ENCODE measurements around the gene PCNX4. TPM values are rescaled to one million over a fixed set of nuclear protein-coding genes. Genes with fewer than 3 reads are reported as not detected.
"Not testable (repeated sequence)": the region's sequence is repeated elsewhere in the genome, so short reads cannot be mapped to it uniquely, and the experiment has no call there.

The PCNX4 gene
- polyA plus RNA-seq, 1 experiment: 67.2 TPM

- CTCF ChIA-PET: interaction anchor here (1.0 kb wide), 2 partner anchors 72 to 129 kb away, joined by 3 to 6 read pairs; partner anchors contain the start of gene DHRS7
- Histone ChIP-seq H3K9me3 (ENCODE audit: control insufficient read depth, insufficient read depth, low read length) (no peaks in the 10 kb centered on the region), H3K4me3 (ENCODE audit: low read depth, low read length) (peak overlapping the region; percentile 91), H3K27me3 (ENCODE audit: control insufficient read depth, insufficient read depth, low read length) (no peaks in the 10 kb centered on the region), H3K27ac (ENCODE audit: low read depth, low read length) (no peak overlapping the region)
- POLR2A ChIA-PET: no interaction called here
- DNase-seq (ENCODE audit: low read depth, low spot score): no peak
- TF ChIP-seq, protein P1, sequence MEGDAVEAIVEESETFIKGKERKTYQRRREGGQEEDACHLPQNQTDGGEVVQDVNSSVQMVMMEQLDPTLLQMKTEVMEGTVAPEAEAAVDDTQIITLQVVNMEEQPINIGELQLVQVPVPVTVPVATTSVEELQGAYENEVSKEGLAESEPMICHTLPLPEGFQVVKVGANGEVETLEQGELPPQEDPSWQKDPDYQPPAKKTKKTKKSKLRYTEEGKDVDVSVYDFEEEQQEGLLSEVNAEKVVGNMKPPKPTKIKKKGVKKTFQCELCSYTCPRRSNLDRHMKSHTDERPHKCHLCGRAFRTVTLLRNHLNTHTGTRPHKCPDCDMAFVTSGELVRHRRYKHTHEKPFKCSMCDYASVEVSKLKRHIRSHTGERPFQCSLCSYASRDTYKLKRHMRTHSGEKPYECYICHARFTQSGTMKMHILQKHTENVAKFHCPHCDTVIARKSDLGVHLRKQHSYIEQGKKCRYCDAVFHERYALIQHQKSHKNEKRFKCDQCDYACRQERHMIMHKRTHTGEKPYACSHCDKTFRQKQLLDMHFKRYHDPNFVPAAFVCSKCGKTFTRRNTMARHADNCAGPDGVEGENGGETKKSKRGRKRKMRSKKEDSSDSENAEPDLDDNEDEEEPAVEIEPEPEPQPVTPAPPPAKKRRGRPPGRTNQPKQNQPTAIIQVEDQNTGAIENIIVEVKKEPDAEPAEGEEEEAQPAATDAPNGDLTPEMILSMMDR (IDR thresholded peaks at IDR 0.05; ENCODE audit: low read depth, low read length): no peak
Measured at GRCh38 chr14:60093606-60094005, 1.9 kb downstream of the PCNX4 start.

DNA sequence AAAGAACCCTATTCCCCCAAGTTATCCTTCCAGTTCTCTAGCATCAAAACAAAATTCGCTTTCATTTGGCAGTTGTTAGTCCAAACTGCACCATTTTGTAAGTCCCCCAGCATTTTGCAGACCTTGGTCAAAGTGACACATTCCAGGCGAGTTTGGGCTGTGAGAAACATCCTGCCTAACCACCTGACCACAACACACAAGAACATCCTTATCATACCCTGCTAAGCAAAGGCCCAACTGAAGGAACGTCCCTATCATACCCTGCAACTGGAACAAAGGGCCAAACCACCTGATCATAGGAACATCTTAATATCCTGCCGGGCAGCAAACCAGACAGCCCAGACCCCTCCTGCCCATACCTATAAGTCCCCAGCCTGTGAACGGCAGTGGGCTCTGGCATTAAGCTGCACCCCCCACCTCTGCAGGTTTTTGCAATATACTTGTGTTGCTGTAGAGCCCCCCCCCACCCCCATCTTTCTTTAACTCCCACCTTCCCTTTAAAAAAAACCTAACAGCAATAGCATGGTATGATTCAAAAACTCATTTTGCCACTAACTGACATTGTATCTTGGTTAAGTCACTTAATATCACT, 2.7 kb downstream of the PCNX4 start:
- no peaks in the 10 kb centered on the region for H3K9me3 ChIP-seq (ENCODE audit: control insufficient read depth, insufficient read depth, low read length)
- no peak for DNase-seq (ENCODE audit: low read depth, low spot score)
- H3K27me3 ChIP-seq (ENCODE audit: control insufficient read depth, insufficient read depth, low read length): no peaks in the 10 kb centered on the region
- ChIA-PET POLR2A (no interaction called here), CTCF (interaction anchor here (0.9 kb wide), 1 partner anchor 11 kb away, joined by 4 read pairs; no protein-coding TSS in a partner anchor)
- TF ChIP-seq, protein P1 (IDR thresholded peaks at IDR 0.05; ENCODE audit: low read depth, low read length): no peak
- H3K4me3 ChIP-seq (ENCODE audit: low read depth, low read length): peak overlapping the region; percentile 91
- no peak overlapping the region for H3K27ac ChIP-seq (ENCODE audit: low read depth, low read length)

GRCh38 chr14:60095231-60095630, 3.5 kb downstream of the PCNX4 start:
- ChIA-PET POLR2A (no interaction called here), CTCF (interaction anchor here (0.9 to 1.6 kb wide), 2 partner anchors 10 to 130 kb away, joined by 4 to 8 read pairs; no protein-coding TSS in a partner anchor)
- TF ChIP-seq, protein P1 (IDR thresholded peaks at IDR 0.05; ENCODE audit: low read depth, low read length): no peak
- Histone ChIP-seq H3K9me3 (ENCODE audit: control insufficient read depth, insufficient read depth, low read length) (no peaks in the 10 kb centered on the region), H3K27me3 (ENCODE audit: control insufficient read depth, insufficient read depth, low read length) (no peaks in the 10 kb centered on the region), H3K4me3 (ENCODE audit: low read depth, low read length) (no peak overlapping the region; the same call in 1 of the 2 replicates), H3K27ac (ENCODE audit: low read depth, low read length) (no peak overlapping the region)
- no peak for DNase-seq (ENCODE audit: low read depth, low spot score)

- peak; percentile 59 for DNase-seq (ENCODE audit: low read depth, low spot score)
- TF ChIP-seq, protein P1 (IDR thresholded peaks at IDR 0.05; ENCODE audit: low read depth, low read length): no peak
- CTCF ChIA-PET: interaction anchor here (1.6 kb wide), 1 partner anchor 131 kb away, joined by 8 read pairs; no protein-coding TSS in a partner anchor
- H3K4me3 ChIP-seq (ENCODE audit: low read depth, low read length): no peak overlapping the region
- no peaks in the 10 kb centered on the region for H3K9me3 ChIP-seq (ENCODE audit: control insufficient read depth, insufficient read depth, low read length)
- POLR2A ChIA-PET: no interaction called here
- no peak overlapping the region for H3K27ac ChIP-seq (ENCODE audit: low read depth, low read length)
- no peaks in the 10 kb centered on the region for H3K27me3 ChIP-seq (ENCODE audit: control insufficient read depth, insufficient read depth, low read length)
Measured at GRCh38 chr14:60095781-60096450, 4.2 kb downstream of the PCNX4 start.

- ChIA-PET POLR2A (no interaction called here), CTCF (no interaction called here)
- H3K27me3 ChIP-seq (ENCODE audit: control insufficient read depth, insufficient read depth, low read length): no peaks in the 10 kb centered on the region
- DNase-seq (ENCODE audit: low read depth, low spot score): no peak
- TF ChIP-seq, protein P1 (IDR thresholded peaks at IDR 0.05; ENCODE audit: low read depth, low read length): no peak
- no peaks in the 10 kb centered on the region for H3K9me3 ChIP-seq (ENCODE audit: control insufficient read depth, insufficient read depth, low read length)
- H3K27ac ChIP-seq (ENCODE audit: low read depth, low read length): no peak overlapping the region
- no peak overlapping the region for H3K4me3 ChIP-seq (ENCODE audit: low read depth, low read length)
Measured at GRCh38 chr14:60097974-60098373, 6.3 kb downstream of the PCNX4 start.

GRCh38 chr14:60099855-60100254, 8.1 kb downstream of the PCNX4 start:
- H3K9me3 ChIP-seq (ENCODE audit: control insufficient read depth, insufficient read depth, low read length); DNase-seq (ENCODE audit: low read depth, low spot score); POLR2A ChIA-PET; H3K4me3 ChIP-seq (ENCODE audit: low read depth, low read length); H3K27ac ChIP-seq (ENCODE audit: low read depth, low read length); H3K27me3 ChIP-seq (ENCODE audit: control insufficient read depth, insufficient read depth, low read length); CTCF ChIA-PET: not testable (repeated sequence)

All from AG04450 (cell line).